GM12878 (cell line): ENCODE results near the gene ERAL1. TPM values are rescaled to one million over a fixed set of nuclear protein-coding genes. Genes with fewer than 3 reads are reported as not detected.

Source experiments
- ASH2L ChIP-seq: fragments of 300-600, 200-600 bp; sonication (generic); IDR thresholded peaks from 2 replicates; pipeline ENCODE4 v1.6.1; 2017; ENCODE audit warnings: low read depth, mild to moderate bottlenecking, borderline replicate concordance
- CEBPB ChIP-seq, 2 experiments: fragments of 150-350 bp in 1 of 2; IDR thresholded peaks; 2 replicates each; pipeline ENCODE4 v1.6.1; 2012 to 2014; ENCODE audit warnings: low read depth in 2 of 2, low read length in 2 of 2, borderline replicate concordance in 1 of 2, inconsistent platforms in 1 of 2
- CHD1 ChIP-seq: IDR thresholded peaks from 2 replicates; pipeline ENCODE4 v1.6.1; 2012; ENCODE audit warnings: low read depth, low read length, improper control_type of control experiment
- CREB1 ChIP-seq: IDR thresholded peaks from 2 replicates; pipeline ENCODE4 v1.6.1; 2012; ENCODE audit warnings: low read depth, mild to moderate bottlenecking, inconsistent platforms
- DPF2 ChIP-seq: fragments of 450-650 bp; IDR thresholded peaks from 2 replicates; pipeline ENCODE4 v1.6.1; 2017; ENCODE audit warnings: mild to moderate bottlenecking
- HDAC6 ChIP-seq: fragments of 200-600 bp; sonication (generic); IDR thresholded peaks from one replicate; pipeline ENCODE4 v1.8.0; 2017; ENCODE audit warnings: antibody characterized with exemption; ENCODE audit not compliant: unreplicated experiment
- JUNB ChIP-seq: IDR thresholded peaks from 2 replicates; pipeline ENCODE4 v1.6.1; 2016; ENCODE audit warnings: antibody characterized with exemption, mild to moderate bottlenecking
- LARP7 ChIP-seq: fragments of 450-650 bp; IDR thresholded peaks from 2 replicates; pipeline ENCODE4 v1.6.1; 2017; ENCODE audit warnings: mild to moderate bottlenecking
- MEF2B ChIP-seq: fragments of 450-650 bp; IDR thresholded peaks from 2 replicates; pipeline ENCODE4 v1.6.1; 2018; ENCODE audit warnings: mild to moderate bottlenecking, moderate library complexity; ENCODE audit not compliant: partially characterized antibody, poor library complexity, severe bottlenecking
- MXI1 ChIP-seq: fragments of 150-350 bp; IDR thresholded peaks from 2 replicates; pipeline ENCODE4 v1.6.1; 2011; ENCODE audit warnings: low read depth, mild to moderate bottlenecking, inconsistent platforms, low read length, improper control_type of control experiment
- MYB ChIP-seq: fragments of 150-350 bp; IDR thresholded peaks from 2 replicates; pipeline ENCODE4 v1.6.1; 2014; ENCODE audit warnings: mild to moderate bottlenecking, low read depth, low read length, borderline replicate concordance
- RAD21 ChIP-seq: IDR thresholded peaks from 2 replicates; pipeline ENCODE4 v1.6.1; 2011; ENCODE audit warnings: mild to moderate bottlenecking, low read depth, low read length, moderate library complexity; ENCODE audit not compliant: insufficient read depth
- RB1 ChIP-seq: fragments of 450-650 bp; formaldehyde crosslinking; IDR thresholded peaks from 2 replicates; pipeline ENCODE4 v1.6.1; 2017; ENCODE audit warnings: mild to moderate bottlenecking, borderline replicate concordance
- RUNX3 ChIP-seq: IDR thresholded peaks from 2 replicates; pipeline ENCODE4 v1.6.1; 2012; ENCODE audit warnings: low read length, inconsistent platforms
- SREBF1 ChIP-seq: IDR thresholded peaks from 2 replicates; pipeline ENCODE4 v1.6.1; 2012; ENCODE audit warnings: mild to moderate bottlenecking, low read length
- SUZ12 ChIP-seq: fragments of 200-600 bp; sonication (generic); IDR thresholded peaks from one replicate; pipeline ENCODE4 v1.6.1; 2018; ENCODE audit warnings: antibody characterized with exemption, mild to moderate bottlenecking; ENCODE audit not compliant: unreplicated experiment
- TARDBP ChIP-seq: IDR thresholded peaks from 2 replicates; pipeline ENCODE4 v1.6.1; 2016; ENCODE audit warnings: borderline replicate concordance
- ZNF217 ChIP-seq: fragments of 450-650 bp; IDR thresholded peaks from 2 replicates; pipeline ENCODE4 v1.6.1; 2017; ENCODE audit warnings: antibody characterized with exemption, mild to moderate bottlenecking
- polyA plus RNA-seq, 11 experiments: library from polyadenylated mRNA; depleted of rRNA in 4 of 11; unstranded in 6 of 11; stranded (reverse) in 5 of 11; fragments of >200 nt; fragmentation: Nextera tagmentation in 4 of 11; fragmentation: Illumina TruSeq in 1 of 11; extraction: Ambion mirVana in 4 of 11; extraction: Trizol in 1 of 11; gene quantifications; 1 replicate in 1 of 11; 2 replicates in 10 of 11; pipeline versions ENCODE4 v1.2.1 to v1.2.3, GENCODE V29; 2011 to 2016; ENCODE audit warnings: inconsistent platforms in 2 of 11, missing spikeins in 2 of 11, low read depth in 1 of 11
- total RNA-seq, 4 experiments: library from RNA; depleted of rRNA in 3 of 4; stranded (reverse); fragments of >200 nt in 3 of 4; fragmentation: Illumina TruSeq in 1 of 4; extraction: Trizol in 1 of 4; gene quantifications; 2 replicates each; pipeline versions ENCODE4 v1.2.1 to v1.2.3, GENCODE V29; 2013 to 2021
- TF ChIP-seq, protein P1 (sequence below): fragments of 450-650 bp; IDR thresholded peaks from 2 replicates; pipeline ENCODE4 v1.6.1; 2016; ENCODE audit warnings: mild to moderate bottlenecking, moderate library complexity, borderline replicate concordance
- TF ChIP-seq, protein P2 (sequence below): IDR thresholded peaks from 2 replicates; pipeline ENCODE4 v1.6.1; 2011; ENCODE audit warnings: borderline replicate concordance, low read depth, mild to moderate bottlenecking, moderate library complexity, mixed read lengths, low read length; ENCODE audit not compliant: insufficient read depth; ENCODE audit errors: extremely low read length
- TF ChIP-seq, protein P3 (sequence below): fragments of 150-350 bp; IDR thresholded peaks from 2 replicates; pipeline ENCODE4 v1.6.1; 2014; ENCODE audit warnings: mild to moderate bottlenecking, low read depth, low read length
- TF ChIP-seq, protein P4 (sequence below): fragments of 450-650 bp; IDR thresholded peaks from 2 replicates; pipeline ENCODE4 v1.6.1; 2016; ENCODE audit warnings: mild to moderate bottlenecking
- TF ChIP-seq, protein P5 (sequence below): fragments of 450-650 bp; IDR thresholded peaks from 2 replicates; pipeline ENCODE4 v1.6.1; 2016; ENCODE audit warnings: mild to moderate bottlenecking

ERAL1 gene
- total and polyA plus RNA-seq, 10 of the 15 experiments (the other 5 are each of a cell fraction or from before 2014, with no cell fraction given), result 27.7 to 175 (median 104) TPM

DNA sequence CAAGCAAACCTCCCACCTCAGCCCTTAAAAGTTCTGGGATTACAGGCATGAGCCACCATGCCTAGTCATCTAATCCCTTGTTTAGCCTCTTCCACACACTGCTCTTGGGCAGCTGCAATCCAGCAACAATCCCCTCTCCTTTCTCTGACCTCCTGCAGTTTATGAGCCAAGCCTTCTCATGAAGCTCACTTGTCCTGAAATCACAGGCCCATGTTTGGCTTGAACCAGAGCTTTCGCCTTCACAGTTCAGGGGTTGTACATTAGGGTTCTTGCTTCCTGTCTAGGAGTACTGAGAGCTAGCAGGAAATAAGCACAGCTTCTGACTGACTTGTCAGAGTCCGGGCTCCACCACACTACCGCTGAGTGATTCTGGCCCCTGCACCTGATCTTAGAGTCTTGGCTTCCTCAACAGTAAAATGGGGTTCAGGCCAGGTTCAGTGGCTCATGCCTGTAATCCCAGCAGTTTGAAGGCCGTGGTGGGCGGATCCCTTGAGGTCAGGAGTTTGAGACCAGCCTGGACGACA, 16.3 kb downstream of the ERAL1 start (continued):
- TF ChIP-seq, protein P1, sequence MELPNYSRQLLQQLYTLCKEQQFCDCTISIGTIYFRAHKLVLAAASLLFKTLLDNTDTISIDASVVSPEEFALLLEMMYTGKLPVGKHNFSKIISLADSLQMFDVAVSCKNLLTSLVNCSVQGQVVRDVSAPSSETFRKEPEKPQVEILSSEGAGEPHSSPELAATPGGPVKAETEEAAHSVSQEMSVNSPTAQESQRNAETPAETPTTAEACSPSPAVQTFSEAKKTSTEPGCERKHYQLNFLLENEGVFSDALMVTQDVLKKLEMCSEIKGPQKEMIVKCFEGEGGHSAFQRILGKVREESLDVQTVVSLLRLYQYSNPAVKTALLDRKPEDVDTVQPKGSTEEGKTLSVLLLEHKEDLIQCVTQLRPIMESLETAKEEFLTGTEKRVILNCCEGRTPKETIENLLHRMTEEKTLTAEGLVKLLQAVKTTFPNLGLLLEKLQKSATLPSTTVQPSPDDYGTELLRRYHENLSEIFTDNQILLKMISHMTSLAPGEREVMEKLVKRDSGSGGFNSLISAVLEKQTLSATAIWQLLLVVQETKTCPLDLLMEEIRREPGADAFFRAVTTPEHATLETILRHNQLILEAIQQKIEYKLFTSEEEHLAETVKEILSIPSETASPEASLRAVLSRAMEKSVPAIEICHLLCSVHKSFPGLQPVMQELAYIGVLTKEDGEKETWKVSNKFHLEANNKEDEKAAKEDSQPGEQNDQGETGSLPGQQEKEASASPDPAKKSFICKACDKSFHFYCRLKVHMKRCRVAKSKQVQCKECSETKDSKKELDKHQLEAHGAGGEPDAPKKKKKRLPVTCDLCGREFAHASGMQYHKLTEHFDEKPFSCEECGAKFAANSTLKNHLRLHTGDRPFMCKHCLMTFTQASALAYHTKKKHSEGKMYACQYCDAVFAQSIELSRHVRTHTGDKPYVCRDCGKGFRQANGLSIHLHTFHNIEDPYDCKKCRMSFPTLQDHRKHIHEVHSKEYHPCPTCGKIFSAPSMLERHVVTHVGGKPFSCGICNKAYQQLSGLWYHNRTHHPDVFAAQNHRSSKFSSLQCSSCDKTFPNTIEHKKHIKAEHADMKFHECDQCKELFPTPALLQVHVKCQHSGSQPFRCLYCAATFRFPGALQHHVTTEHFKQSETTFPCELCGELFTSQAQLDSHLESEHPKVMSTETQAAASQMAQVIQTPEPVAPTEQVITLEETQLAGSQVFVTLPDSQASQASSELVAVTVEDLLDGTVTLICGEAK, result peak; percentile 38; the same call in 1 of the 2 replicates
- TF ChIP-seq RUNX3 (peak; percentile 46), RAD21 (peak; percentile 25; the same call in 1 of the 2 replicates), MEF2B (peak; percentile 14), CREB1 (no peak), MXI1 (no peak), HDAC6 (no peak), RB1 (no peak), SUZ12 (no peak), SREBF1 (no peak), TARDBP (no peak), ASH2L (no peak), ZNF217 (no peak), DPF2 (no peak), JUNB (no peak), LARP7 (no peak), MYB (no peak), CEBPB (IDR thresholded peaks at IDR 0.05; ENCODE audit: borderline replicate concordance in 1 of 2, low read depth in 2 of 2, low read length in 2 of 2) (no peak), CHD1 (no peak)
- TF ChIP-seq, protein P2, sequence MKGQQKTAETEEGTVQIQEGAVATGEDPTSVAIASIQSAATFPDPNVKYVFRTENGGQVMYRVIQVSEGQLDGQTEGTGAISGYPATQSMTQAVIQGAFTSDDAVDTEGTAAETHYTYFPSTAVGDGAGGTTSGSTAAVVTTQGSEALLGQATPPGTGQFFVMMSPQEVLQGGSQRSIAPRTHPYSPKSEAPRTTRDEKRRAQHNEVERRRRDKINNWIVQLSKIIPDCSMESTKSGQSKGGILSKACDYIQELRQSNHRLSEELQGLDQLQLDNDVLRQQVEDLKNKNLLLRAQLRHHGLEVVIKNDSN, result no peak
- TF ChIP-seq, protein P3, sequence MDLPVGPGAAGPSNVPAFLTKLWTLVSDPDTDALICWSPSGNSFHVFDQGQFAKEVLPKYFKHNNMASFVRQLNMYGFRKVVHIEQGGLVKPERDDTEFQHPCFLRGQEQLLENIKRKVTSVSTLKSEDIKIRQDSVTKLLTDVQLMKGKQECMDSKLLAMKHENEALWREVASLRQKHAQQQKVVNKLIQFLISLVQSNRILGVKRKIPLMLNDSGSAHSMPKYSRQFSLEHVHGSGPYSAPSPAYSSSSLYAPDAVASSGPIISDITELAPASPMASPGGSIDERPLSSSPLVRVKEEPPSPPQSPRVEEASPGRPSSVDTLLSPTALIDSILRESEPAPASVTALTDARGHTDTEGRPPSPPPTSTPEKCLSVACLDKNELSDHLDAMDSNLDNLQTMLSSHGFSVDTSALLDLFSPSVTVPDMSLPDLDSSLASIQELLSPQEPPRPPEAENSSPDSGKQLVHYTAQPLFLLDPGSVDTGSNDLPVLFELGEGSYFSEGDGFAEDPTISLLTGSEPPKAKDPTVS, result no peak
- TF ChIP-seq, protein P4, sequence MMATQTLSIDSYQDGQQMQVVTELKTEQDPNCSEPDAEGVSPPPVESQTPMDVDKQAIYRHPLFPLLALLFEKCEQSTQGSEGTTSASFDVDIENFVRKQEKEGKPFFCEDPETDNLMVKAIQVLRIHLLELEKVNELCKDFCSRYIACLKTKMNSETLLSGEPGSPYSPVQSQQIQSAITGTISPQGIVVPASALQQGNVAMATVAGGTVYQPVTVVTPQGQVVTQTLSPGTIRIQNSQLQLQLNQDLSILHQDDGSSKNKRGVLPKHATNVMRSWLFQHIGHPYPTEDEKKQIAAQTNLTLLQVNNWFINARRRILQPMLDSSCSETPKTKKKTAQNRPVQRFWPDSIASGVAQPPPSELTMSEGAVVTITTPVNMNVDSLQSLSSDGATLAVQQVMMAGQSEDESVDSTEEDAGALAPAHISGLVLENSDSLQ, result peak; percentile 72
- TF ChIP-seq, protein P5, sequence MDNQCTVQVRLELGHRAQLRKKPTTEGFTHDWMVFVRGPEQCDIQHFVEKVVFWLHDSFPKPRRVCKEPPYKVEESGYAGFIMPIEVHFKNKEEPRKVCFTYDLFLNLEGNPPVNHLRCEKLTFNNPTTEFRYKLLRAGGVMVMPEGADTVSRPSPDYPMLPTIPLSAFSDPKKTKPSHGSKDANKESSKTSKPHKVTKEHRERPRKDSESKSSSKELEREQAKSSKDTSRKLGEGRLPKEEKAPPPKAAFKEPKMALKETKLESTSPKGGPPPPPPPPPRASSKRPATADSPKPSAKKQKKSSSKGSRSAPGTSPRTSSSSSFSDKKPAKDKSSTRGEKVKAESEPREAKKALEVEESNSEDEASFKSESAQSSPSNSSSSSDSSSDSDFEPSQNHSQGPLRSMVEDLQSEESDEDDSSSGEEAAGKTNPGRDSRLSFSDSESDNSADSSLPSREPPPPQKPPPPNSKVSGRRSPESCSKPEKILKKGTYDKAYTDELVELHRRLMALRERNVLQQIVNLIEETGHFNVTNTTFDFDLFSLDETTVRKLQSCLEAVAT, result no peak
